HepG2 (cell line): ENCODE data around the gene PHF21B. TPM values are rescaled to one million over a fixed set of nuclear protein-coding genes. Genes with fewer than 3 reads are reported as not detected.
A peak's percentile ranks its signal among the peaks of the same experiment; 100 is the strongest.

Experiments used
- ATAC-seq: fragments of 200-7000 bp; cut with Tn5 transposase; 3 replicates; pipeline ENCODE4 v1.9.1; 2020; ENCODE audit warnings: mild to moderate bottlenecking, moderate library complexity
- BruUV-seq: library from RNA; stranded (reverse); fragments of 400-500 nt; replicated peaks from 2 replicates; lab custom pipeline; 2021; lab: Mats Ljungman, UMichigan
- CTCF ChIA-PET: fragments of 300-600 bp; formaldehyde crosslinking; extraction: SDS; loops from one replicate; lab custom pipeline; 2021; ENCODE audit warnings: low total read pairs, inconsistent platforms, low intra/inter-chr PET ratio; lab: Yijun Ruan, JAX
- POLR2A ChIA-PET: fragments of 350-600 bp; sonication (Branson Sonifier 250); formaldehyde crosslinking; loops from one replicate; lab custom pipeline; 2020; ENCODE audit warnings: antibody characterized with exemption, inconsistent platforms; lab: Yijun Ruan, JAX
- DNase-seq: peaks from one replicate; pipeline ENCODE4 v3.0.0-alpha.2; 2015; ENCODE audit warnings: low spot score
- FAIRE-seq: peaks from 3 replicates; lab custom pipeline; 2011; peaks lifted over from hg19 to GRCh38; lab: Jason Lieb, UNC
- H2AFZ ChIP-seq: one replicate; pipeline ENCODE4 v1.6.1; 2011; ENCODE audit warnings: low read length, inconsistent platforms
- H3K27ac ChIP-seq: fragments of 300-600 bp; 3 replicates; pipeline ENCODE4 v1.8.0; 2011; ENCODE audit warnings: mixed run types, mild to moderate bottlenecking, mixed read lengths, low read length, inconsistent platforms; ENCODE audit not compliant: insufficient read depth; ENCODE audit errors: extremely low read length
- H3K27me3 ChIP-seq, 2 experiments: fragments of 200-600 bp in 1 of 2; 2 replicates in 1 of 2; 3 replicates in 1 of 2; pipeline versions ENCODE4 v1.6.0 to v1.8.0; 2011; ENCODE audit warnings: low read length in 2 of 2, mild to moderate bottlenecking in 2 of 2, moderate library complexity in 2 of 2, inconsistent platforms in 1 of 2; ENCODE audit not compliant: insufficient read depth in 2 of 2, control insufficient read depth in 1 of 2
- H3K36me3 ChIP-seq, 2 experiments: fragments of 200-600 bp in 1 of 2; replicated peaks in 1 of 2; 2 replicates in 1 of 2; 3 replicates in 1 of 2; pipeline versions ENCODE4 v1.5.1 to v1.8.0; 2011; ENCODE audit warnings: low read length in 2 of 2, inconsistent platforms in 1 of 2; ENCODE audit not compliant: insufficient read depth in 2 of 2, control insufficient read depth in 1 of 2
- H3K4me1 ChIP-seq: 2 replicates; pipeline ENCODE4 v1.5.1; 2012; ENCODE audit warnings: low read length, inconsistent platforms; ENCODE audit not compliant: insufficient read depth
- H3K4me2 ChIP-seq: 2 replicates; pipeline ENCODE4 v1.6.0; 2011; ENCODE audit warnings: low read depth, low read length, inconsistent platforms
- H3K4me3 ChIP-seq, 3 experiments: fragments of 200-600 bp in 1 of 3; sonication (generic), shearing (Covaris generic) in 1 of 3; replicated peaks in 1 of 3; 2 replicates each; pipeline ENCODE4 v1.5.1; 2011 to 2016; ENCODE audit warnings: low read length in 3 of 3, inconsistent platforms in 2 of 3, low read depth in 2 of 3, mild to moderate bottlenecking in 2 of 3, control low read depth in 1 of 3, mixed read lengths in 1 of 3; ENCODE audit not compliant: insufficient read depth in 1 of 3
- H3K79me2 ChIP-seq: one replicate; pipeline ENCODE4 v1.6.1; 2011; ENCODE audit warnings: low read length, inconsistent platforms; ENCODE audit not compliant: insufficient read depth
- H3K9ac ChIP-seq: 2 replicates; pipeline ENCODE4 v1.6.0; 2011; ENCODE audit warnings: mild to moderate bottlenecking, low read depth, low read length, inconsistent platforms; ENCODE audit not compliant: insufficient read depth
- H3K9me3 ChIP-seq: 2 replicates; pipeline ENCODE4 v1.5.1; 2012; ENCODE audit warnings: mild to moderate bottlenecking, low read length
- H4K20me1 ChIP-seq: 2 replicates; pipeline ENCODE4 v1.6.0; 2011; ENCODE audit warnings: inconsistent platforms, mild to moderate bottlenecking, low read length, moderate library complexity; ENCODE audit not compliant: insufficient read depth
- MED8 ChIP-seq: sonication (generic); formaldehyde crosslinking; IDR thresholded peaks from 2 replicates; pipeline ENCODE4 v1.8.1; 2023; ENCODE audit warnings: mild to moderate bottlenecking, missing genetic modification reagents; ENCODE audit not compliant: insufficient replicate concordance
- SIN3B ChIP-seq: fragments of 150-350 bp; IDR thresholded peaks from 2 replicates; pipeline ENCODE4 v1.6.1; 2014; ENCODE audit warnings: low read length
- SNAPC2 ChIP-seq: sonication (generic); formaldehyde crosslinking; IDR thresholded peaks from 2 replicates; pipeline ENCODE4 v1.8.1; 2022; ENCODE audit warnings: mild to moderate bottlenecking, missing genetic modification reagents
- SYNCRIP ChIP-seq: fragments of 200-400 bp; formaldehyde crosslinking; IDR thresholded peaks from 2 replicates; pipeline ENCODE4 v1.6.1; 2018; ENCODE audit warnings: mild to moderate bottlenecking, low read depth, low read length; ENCODE audit not compliant: insufficient read depth
- ZNF773 ChIP-seq: sonication (generic); formaldehyde crosslinking; IDR thresholded peaks from 2 replicates; pipeline ENCODE4 v1.4.0; 2020; ENCODE audit warnings: missing genetic modification reagents, borderline replicate concordance
- WGBS: methylation state at CpG from one replicate; pipeline ENCODE4 v1.1.6; 2017; ENCODE audit warnings: low lambda C conversion rate; 5-methylcytosine and 5-hydroxymethylcytosine counted together
- in situ Hi-C: cut with HindIII; loops from 2 replicates; pipeline ENCODE4 v1.10.0; 2017; ENCODE audit warnings: low pct_unique_long_range_greater_than_20kb; ENCODE audit not compliant: extremely low pct_ligation_motif_present
- intact Hi-C: fragments of 100-400 bp; cut with micrococcal nuclease; formaldehyde crosslinking; loops from one replicate; pipeline ENCODE4 v1.10.0; 2022; ENCODE audit not compliant: unreplicated experiment
- polyA plus RNA-seq, 8 experiments: library from polyadenylated mRNA; depleted of rRNA in 3 of 8; stranded (reverse) in 7 of 8; unstranded in 1 of 8; fragments of >200 nt; fragmentation: Illumina TruSeq in 4 of 8; extraction: Trizol in 4 of 8; gene quantifications; 2 replicates each; pipeline versions ENCODE4 v1.2.1 to v1.2.3, GENCODE V29; 2011 to 2016; ENCODE audit warnings: low read depth in 4 of 8, missing spikeins in 1 of 8, mixed read lengths in 1 of 8; ENCODE audit not compliant: insufficient read depth in 1 of 8
- total RNA-seq, 5 experiments: library from RNA; depleted of rRNA; stranded (reverse); fragments of >200 nt; fragmentation: Illumina TruSeq; extraction: Trizol; gene quantifications; 2 replicates each; pipeline ENCODE4 v1.2.3, GENCODE V29; 2016; ENCODE audit warnings: low read depth in 1 of 5
- TF ChIP-seq, protein P1 (sequence below), 2 experiments: sonication (generic) in 1 of 2; formaldehyde crosslinking in 1 of 2; IDR thresholded peaks; 2 replicates each; pipeline versions ENCODE4 v1.4.0 to v1.6.1; 2016 to 2020; ENCODE audit warnings: borderline replicate concordance in 1 of 2, low read depth in 1 of 2, mild to moderate bottlenecking in 1 of 2, missing genetic modification reagents in 1 of 2
- TF ChIP-seq, protein P2 (sequence below): sonication (generic); formaldehyde crosslinking; IDR thresholded peaks from 2 replicates; pipeline ENCODE4 v1.4.0; 2020; ENCODE audit warnings: missing genetic modification reagents
- TF ChIP-seq, protein P3 (sequence below): sonication (generic); formaldehyde crosslinking; IDR thresholded peaks from 2 replicates; pipeline ENCODE4 v1.4.0; 2020; ENCODE audit warnings: missing genetic modification reagents
- TF ChIP-seq, protein P4 (sequence below): sonication (generic); formaldehyde crosslinking; IDR thresholded peaks from 2 replicates; pipeline ENCODE4 v1.4.0; 2020; ENCODE audit warnings: mild to moderate bottlenecking, low read depth, missing genetic modification reagents

PHF21B gene
- total and polyA plus RNA-seq, 2 of the 13 experiments (the other 11 are each of a cell fraction or from before 2014, with no cell fraction given), result not detected

DNA sequence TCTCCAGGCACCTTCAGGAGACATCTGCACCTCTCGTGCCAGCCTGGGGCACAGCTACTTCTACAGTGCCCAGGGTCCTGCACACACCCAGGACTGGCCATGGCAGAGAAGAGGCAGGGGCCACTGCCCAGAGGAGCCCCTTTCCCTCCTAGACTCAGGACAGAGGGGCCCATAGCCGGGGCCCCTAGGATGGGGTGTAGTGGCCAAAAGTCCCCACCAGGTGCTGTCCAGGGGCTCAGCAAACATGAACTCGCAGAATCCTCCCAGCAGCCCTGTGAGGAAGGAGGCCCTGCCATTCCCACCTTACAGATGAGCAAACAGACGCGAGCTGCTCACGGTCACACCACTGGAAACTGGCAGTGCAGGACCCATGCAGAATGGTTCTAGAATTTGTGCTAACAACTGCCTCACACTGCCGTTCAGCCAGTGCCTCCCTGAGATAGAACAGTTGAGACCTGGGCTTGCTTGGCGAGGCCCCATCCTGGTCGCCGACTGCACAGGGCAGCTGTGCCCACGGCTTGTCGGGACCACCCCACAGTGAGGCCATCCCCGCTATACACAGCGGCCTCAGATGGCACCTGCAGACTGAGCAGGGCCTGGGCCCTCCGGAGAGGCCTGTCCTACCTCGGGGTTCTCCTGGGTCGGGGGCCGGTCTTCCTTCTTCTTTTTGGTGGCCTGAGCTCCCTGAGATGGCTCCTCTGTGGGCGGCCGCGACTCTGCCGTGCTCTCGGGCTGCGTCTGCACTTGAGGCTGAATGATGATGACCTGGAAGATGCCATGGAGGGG, 96.4 kb downstream of the PHF21B start:
- Histone ChIP-seq H4K20me1 (peaks cover 3% of the 10 kb centered on the region; the same call in 1 of the 2 replicates), H3K4me1 (no peaks in the 10 kb centered on the region), H3K4me3 (no peak overlapping the region), H3K27ac (no peak overlapping the region), H3K9ac (no peak overlapping the region), H3K79me2 (no peaks in the 10 kb centered on the region)
- WGBS, result 30% methylated on average over 22 of the region's 24 CpGs
- TF ChIP-seq, protein P1, sequence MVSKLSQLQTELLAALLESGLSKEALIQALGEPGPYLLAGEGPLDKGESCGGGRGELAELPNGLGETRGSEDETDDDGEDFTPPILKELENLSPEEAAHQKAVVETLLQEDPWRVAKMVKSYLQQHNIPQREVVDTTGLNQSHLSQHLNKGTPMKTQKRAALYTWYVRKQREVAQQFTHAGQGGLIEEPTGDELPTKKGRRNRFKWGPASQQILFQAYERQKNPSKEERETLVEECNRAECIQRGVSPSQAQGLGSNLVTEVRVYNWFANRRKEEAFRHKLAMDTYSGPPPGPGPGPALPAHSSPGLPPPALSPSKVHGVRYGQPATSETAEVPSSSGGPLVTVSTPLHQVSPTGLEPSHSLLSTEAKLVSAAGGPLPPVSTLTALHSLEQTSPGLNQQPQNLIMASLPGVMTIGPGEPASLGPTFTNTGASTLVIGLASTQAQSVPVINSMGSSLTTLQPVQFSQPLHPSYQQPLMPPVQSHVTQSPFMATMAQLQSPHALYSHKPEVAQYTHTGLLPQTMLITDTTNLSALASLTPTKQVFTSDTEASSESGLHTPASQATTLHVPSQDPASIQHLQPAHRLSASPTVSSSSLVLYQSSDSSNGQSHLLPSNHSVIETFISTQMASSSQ (IDR thresholded peaks at IDR 0.05; ENCODE audit: low read depth), result no peak
- TF ChIP-seq, protein P1 (CRISPR knock-in tag; IDR thresholded peaks at IDR 0.05; ENCODE audit: borderline replicate concordance), result no peak
- TF ChIP-seq MED8 (CRISPR knock-in tag) (no peak), SIN3B (no peak), SYNCRIP (no peak), SNAPC2 (no peak), ZNF773 (CRISPR knock-in tag) (no peak)
- TF ChIP-seq, protein P2, sequence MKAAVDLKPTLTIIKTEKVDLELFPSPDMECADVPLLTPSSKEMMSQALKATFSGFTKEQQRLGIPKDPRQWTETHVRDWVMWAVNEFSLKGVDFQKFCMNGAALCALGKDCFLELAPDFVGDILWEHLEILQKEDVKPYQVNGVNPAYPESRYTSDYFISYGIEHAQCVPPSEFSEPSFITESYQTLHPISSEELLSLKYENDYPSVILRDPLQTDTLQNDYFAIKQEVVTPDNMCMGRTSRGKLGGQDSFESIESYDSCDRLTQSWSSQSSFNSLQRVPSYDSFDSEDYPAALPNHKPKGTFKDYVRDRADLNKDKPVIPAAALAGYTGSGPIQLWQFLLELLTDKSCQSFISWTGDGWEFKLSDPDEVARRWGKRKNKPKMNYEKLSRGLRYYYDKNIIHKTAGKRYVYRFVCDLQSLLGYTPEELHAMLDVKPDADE, result no peak
- TF ChIP-seq, protein P3, sequence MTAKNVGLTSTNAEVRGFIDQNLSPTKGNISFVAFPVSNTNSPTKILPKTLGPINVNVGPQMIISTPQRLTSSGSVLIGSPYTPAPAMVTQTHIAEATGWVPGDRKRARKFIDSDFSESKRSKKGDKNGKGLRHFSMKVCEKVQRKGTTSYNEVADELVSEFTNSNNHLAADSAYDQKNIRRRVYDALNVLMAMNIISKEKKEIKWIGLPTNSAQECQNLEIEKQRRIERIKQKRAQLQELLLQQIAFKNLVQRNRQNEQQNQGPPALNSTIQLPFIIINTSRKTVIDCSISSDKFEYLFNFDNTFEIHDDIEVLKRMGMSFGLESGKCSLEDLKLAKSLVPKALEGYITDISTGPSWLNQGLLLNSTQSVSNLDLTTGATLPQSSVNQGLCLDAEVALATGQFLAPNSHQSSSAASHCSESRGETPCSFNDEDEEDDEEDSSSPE (CRISPR knock-in tag), result no peak
- TF ChIP-seq, protein P4, sequence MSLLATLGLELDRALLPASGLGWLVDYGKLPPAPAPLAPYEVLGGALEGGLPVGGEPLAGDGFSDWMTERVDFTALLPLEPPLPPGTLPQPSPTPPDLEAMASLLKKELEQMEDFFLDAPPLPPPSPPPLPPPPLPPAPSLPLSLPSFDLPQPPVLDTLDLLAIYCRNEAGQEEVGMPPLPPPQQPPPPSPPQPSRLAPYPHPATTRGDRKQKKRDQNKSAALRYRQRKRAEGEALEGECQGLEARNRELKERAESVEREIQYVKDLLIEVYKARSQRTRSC (CRISPR knock-in tag), result no peak
- TF ChIP-seq, all 625 proteins: peak for 0
- H2AFZ ChIP-seq, result no peak overlapping the region
- POLR2A ChIA-PET, result no interaction called here
- no peaks in the 10 kb centered on the region for H3K36me3 ChIP-seq
- FAIRE-seq (no peak), DNase-seq (no peak), ATAC-seq (peak; percentile 45; the same call in 1 of the 3 replicates)
- intact Hi-C loops, result no loop called here
- CTCF ChIA-PET, result no interaction called here
- H3K9me3 ChIP-seq, result no peaks in the 10 kb centered on the region; the same call in 1 of the 2 replicates
- in situ Hi-C loops, result no loop called here
- peaks cover 6 to 53% of the 10 kb centered on the region in 2 experiments; a peak in 4 of 5 replicates for H3K27me3 ChIP-seq
- BruUV-seq, result no TSS peak
- no peak overlapping the region for H3K4me2 ChIP-seq
